Kidney epithelial cell (primary cell): ENCODE results near the gene DPYD. TPM values are rescaled to one million over a fixed set of nuclear protein-coding genes. Genes with fewer than 3 reads are reported as not detected.

ENCODE experiments used
- DNase-seq: peaks from one replicate; pipeline ENCODE4 v3.0.0-alpha.2; 2010; ENCODE audit warnings: low read depth
- H3K27me3 ChIP-seq: 2 replicates; pipeline ENCODE4 v1.6.0; 2011; ENCODE audit warnings: low read length; ENCODE audit not compliant: control insufficient read depth, insufficient read depth
- H3K36me3 ChIP-seq: 2 replicates; pipeline ENCODE4 v1.5.1; 2011; ENCODE audit warnings: low read length; ENCODE audit not compliant: control insufficient read depth, insufficient read depth
- H3K4me3 ChIP-seq: 2 replicates; pipeline ENCODE4 v1.5.1; 2011; ENCODE audit warnings: low read depth, mild to moderate bottlenecking, control low read depth, low read length
- CTCF ChIP-seq: IDR thresholded peaks from 2 replicates; pipeline ENCODE4 v1.5.1; 2011; ENCODE audit warnings: mild to moderate bottlenecking, moderate library complexity, low read length, control low read depth, inconsistent platforms; ENCODE audit not compliant: insufficient read depth, poor library complexity, severe bottlenecking
- total RNA-seq: library from RNA; depleted of rRNA; stranded (reverse); fragments of >200 nt; gene quantifications from 2 replicates; pipeline ENCODE4 v1.2.3, GENCODE V29; 2015

DPYD gene
- total RNA-seq, 1 donor from 2014 or later: 1.6 TPM

DNA sequence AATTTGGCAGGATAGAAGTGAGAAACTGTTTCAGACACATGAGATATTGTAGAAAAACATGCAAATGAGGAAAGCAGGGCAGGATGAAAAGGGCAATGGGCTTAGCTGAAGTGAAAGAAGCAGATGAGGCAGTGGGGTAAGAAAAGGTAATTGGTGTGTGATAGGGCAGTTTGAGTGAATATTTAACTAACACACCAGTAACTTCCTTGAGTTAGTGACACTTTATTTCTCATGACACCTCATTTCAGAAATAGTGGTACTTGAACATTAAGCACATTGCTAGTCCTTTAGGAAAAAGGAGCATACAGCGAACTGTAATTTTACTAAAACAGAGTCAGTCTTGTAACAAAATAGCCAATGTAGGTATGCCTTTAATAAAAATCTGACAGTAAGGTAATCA is 415.0 kb downstream of the DPYD start:
- Histone ChIP-seq H3K4me3 (no peak overlapping the region), H3K36me3 (no peaks in the 10 kb centered on the region), H3K27me3 (no peaks in the 10 kb centered on the region)
- no peak for DNase-seq
- TF ChIP-seq CTCF: no peak

DNA sequence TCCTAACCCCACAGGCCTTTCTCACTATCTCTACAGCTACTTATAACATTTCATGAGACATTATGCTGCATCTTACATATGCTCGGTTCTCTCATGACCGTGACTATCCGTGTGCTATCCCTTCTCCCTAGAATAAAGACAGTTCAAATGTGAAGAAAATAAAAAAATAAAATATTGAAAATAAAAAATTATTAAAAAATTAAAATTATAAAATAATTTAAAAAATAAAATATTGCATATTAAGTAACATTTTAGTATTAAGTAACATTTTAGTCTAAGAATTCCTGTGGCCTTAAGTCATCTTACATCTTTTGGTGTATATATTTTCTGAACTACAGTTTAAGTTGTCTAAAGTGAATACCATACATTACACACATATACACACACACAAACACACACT is 415.5 kb downstream of the DPYD start:
- DNase-seq: no peak
- Histone ChIP-seq H3K27me3 (no peaks in the 10 kb centered on the region), H3K36me3 (no peaks in the 10 kb centered on the region), H3K4me3 (no peak overlapping the region)
- no peak for TF ChIP-seq CTCF

- no peak for TF ChIP-seq CTCF
- H3K27me3 ChIP-seq: no peaks in the 10 kb centered on the region
- no peak overlapping the region for H3K4me3 ChIP-seq
- DNase-seq: no peak
- no peaks in the 10 kb centered on the region for H3K36me3 ChIP-seq
Measured at GRCh38 chr1:97502360-97502759, 418.5 kb downstream of the DPYD start.

DNA sequence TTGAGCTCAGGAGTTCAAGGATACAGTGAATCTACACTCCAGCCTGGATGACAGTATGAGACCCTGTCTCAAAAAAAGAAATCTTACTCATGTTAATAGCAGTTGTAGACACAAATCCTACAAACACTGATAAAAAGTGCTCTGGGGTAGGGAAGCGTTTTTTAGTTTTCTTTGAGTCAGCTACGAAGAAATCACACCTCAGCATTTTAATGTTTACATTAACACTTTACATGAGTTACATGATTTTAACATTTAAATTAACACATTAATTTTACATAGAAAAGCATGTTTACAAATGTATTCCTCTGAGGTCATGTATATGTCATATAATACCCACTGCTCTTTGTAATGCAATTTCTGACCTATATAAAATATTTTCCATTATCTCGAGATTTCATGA is 419.2 kb downstream of the DPYD start:
- DNase-seq: no peak
- H3K36me3 ChIP-seq: no peaks in the 10 kb centered on the region
- TF ChIP-seq CTCF: no peak
- H3K4me3 ChIP-seq: no peak overlapping the region
- H3K27me3 ChIP-seq: no peaks in the 10 kb centered on the region

- Histone ChIP-seq H3K4me3 (no peak overlapping the region), H3K27me3 (no peaks in the 10 kb centered on the region), H3K36me3 (no peaks in the 10 kb centered on the region)
- no peak for DNase-seq
- no peak for TF ChIP-seq CTCF
Measured at GRCh38 chr1:97500760-97501159, 420.1 kb downstream of the DPYD start.

DNA sequence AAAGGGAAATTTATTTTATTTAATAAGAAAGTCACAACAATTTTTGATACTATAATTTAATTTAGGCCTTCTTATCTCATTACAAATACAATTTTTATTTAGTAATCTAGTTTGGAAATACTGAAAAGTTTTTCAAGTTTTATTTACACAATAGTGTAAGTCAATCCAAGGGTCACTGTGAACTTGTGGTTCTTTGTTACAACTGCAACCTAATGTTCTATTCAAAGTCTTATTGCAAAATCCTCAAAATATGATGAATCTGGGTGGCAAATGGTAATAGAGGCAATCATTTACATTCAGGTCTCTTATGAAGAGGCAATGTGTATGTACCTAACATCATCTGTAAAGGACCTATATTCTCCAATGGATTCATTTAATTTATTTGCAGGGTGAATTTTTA is 421.2 kb downstream of the DPYD start:
- H3K36me3 ChIP-seq: no peaks in the 10 kb centered on the region
- no peak for DNase-seq
- H3K4me3 ChIP-seq: no peak overlapping the region
- TF ChIP-seq CTCF: no peak
- no peaks in the 10 kb centered on the region for H3K27me3 ChIP-seq
